Hematopoietic multipotent progenitor cell treated with erythropoietin and hydrocortisone succinate and interleukin-3 and kit ligand, for 6 days (in vitro differentiated cells): ENCODE results near the gene CPD.

ENCODE experiments used
- DNase-seq: peaks from one replicate; pipeline ENCODE4 v3.0.0-alpha.2; 2015

Gene CPD

GRCh38 chr17:30517786-30518185 is 139.1 kb downstream of the CPD start:
- no peak for DNase-seq

- DNase-seq: no peak
These were observed 140.4 kb downstream of the CPD start for GRCh38 chr17:30519166-30519565.
